CD4-positive, alpha-beta T cell treated with Interleukin-15 for 1 hour (primary cell): ENCODE results near the gene WAPL.

Source experiments
- DNase-seq: peaks from one replicate; pipeline ENCODE4 v3.0.0-alpha.2; 2020

Gene WAPL

DNA sequence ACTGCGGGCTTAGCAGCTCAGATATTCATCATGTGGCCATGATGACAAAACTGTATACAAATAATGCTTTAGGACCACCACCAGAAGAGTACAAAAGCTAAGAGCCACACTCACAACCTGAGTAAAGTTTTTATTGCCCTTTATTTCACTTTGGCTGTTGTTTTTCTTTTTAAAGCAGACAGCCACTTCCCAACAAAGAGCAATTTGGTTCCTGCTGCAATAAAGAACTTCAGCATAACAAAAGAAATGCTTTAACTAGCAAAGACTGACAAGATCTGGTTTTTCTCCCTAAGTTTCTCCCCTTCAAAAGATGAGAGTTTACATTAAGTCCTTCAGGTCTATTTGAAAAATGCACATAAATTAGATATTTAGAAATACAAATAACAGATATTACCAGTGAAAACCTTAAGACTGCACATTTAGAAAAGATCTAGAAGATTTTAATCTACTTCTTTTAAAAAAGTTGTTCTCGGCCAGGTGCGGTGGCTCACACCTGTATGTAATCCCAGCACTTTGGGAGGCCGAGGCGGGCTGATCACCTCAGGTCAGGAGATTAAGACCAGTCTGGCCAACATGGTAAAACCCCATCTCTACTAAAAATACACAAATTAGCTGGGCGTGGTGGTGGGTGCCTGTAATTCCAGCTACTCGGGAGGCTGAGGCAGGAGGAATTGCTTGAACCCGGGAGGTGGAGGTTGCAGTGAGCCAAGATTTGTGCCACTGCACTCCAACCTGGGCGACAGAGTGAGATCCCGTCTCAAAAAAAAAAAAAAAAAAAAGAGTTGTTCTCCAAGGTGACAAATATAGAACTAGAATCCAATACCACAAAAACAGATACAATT is 59.4 kb downstream of the WAPL start:
- no peak for DNase-seq

GRCh38 chr10:86451604-86451960 is 70.0 kb downstream of the WAPL start:
- DNase-seq, result no peak

DNA sequence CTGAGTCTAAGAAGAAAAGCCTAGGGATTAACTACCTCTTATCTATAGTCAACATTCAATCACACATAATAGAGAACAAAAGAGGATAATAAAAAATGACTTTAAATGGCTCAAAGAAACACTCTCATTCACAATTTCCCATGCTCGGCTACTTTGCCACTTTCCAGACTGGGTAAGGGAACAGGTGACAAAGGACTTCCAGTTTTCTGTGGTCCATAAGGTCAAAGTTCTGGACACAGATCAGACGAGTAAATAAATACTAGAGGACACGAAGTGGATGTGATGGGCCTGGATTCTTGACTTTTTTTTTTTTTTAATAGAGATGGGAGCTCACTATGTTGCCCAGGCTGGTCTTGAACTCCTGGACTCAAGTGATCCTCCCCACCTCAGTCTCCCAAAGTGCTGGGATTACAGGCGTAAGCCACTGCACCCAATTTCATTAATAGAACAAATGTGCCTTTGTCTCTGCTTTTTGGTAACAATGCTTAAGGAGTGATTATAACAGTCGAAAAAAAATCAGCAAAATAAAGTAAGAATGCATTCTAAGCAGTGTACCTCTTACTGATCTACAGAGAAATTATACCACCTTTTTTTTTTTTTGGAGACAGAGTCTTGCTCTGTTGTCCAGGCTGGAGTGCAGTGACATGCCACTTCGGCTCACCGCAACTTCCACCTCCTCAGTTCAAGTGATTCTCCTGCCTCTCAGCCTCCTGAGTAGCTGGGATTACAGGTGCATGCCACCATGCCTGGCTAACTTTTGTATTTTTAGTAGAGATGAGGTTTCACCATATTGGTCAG is 70.6 kb downstream of the WAPL start:
- no peak for DNase-seq

- DNase-seq, result no peak
Observed at GRCh38 chr10:86449926-86450558, 71.5 kb downstream of the WAPL start.

GRCh38 chr10:86447432-86447831 is 74.2 kb downstream of the WAPL start:
- DNase-seq, result no peak

DNA sequence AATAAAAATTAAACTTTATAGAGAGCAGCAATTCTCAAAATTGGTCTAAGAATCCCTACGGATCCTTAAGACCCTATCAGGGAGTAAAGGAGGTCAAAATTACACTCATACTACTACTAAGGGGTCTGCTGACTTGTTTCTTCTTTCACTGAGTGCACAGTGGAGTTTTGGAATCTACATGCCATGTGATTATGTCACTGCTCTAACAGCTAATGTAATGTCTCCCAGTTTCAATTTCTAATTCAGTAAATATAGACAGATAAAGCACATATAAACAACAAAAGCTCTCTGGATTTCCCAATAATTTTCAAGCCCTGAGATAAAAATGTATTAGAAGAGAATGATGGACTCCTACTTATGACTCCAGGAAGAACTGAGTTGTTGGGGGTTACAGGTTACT is 74.6 kb downstream of the WAPL start:
- DNase-seq, result no peak

GRCh38 chr10:86446440-86446839 is 75.2 kb downstream of the WAPL start:
- DNase-seq, result no peak

- DNase-seq, result no peak
Observed at GRCh38 chr10:86443936-86444335, 77.7 kb downstream of the WAPL start.

GRCh38 chr10:86443069-86443468 is 78.5 kb downstream of the WAPL start:
- DNase-seq, result no peak

- no peak for DNase-seq
Observed at GRCh38 chr10:86440874-86441843, 80.4 kb downstream of the WAPL start.

- DNase-seq, result peak; percentile 54
Observed at GRCh38 chr10:86439544-86439943, 82.0 kb downstream of the WAPL start.

DNA sequence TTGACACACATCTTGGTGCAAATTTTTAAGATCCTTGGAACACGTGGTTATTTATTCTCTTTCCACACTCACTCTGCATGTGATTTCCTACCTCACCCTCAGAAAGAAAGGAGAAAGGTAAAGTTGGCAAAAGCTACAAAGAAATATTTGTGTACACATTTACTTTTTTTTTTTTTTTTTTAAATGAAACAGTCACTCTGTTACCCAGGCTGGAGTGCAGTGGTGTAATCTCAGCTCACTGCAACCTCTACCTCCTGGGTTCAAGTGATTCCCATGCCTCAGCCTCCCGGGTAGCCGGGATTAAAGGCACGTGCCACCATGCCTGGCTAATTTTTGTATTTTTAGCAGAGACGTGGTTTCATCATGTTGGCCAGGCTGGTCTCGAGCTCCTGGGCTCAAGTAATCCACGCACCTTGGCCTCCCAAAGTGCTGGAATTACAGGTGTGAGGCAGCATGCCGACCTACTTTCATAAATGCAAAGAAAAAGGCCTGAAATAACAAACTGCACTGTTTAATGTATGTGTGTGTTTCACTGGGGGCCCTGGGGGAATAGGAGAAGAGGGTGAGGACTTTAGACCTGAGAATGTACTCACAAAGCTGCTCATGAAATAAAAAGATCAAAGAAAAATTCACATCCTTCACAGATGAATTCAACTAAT is 83.4 kb downstream of the WAPL start:
- no peak for DNase-seq

- DNase-seq, result no peak
Observed at GRCh38 chr10:86437447-86437846, 84.1 kb downstream of the WAPL start.

GRCh38 chr10:86436963-86437362 is 84.6 kb downstream of the WAPL start:
- DNase-seq, result no peak

GRCh38 chr10:86434656-86435055 is 86.9 kb downstream of the WAPL start:
- DNase-seq, result no peak

GRCh38 chr10:86423739-86424138 is 97.9 kb downstream of the WAPL start:
- no peak for DNase-seq

DNA sequence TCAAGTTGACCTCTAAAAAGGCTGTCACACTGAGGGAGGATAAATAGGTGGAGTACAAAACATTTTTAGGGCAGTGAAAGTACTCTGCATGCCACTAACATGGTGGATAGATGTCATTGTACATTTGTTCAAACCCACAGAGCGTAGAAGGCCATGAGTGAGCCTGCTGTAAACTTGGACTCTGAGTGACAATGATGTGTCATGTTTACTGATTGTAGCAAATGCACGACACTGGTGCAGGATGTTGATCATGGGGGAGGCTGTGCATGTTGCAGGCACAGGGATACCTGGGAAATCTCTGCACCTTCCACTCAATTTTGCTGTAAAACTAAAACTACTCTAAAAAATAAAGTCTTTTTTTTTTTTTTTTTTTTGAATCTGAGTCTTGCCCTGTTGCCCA is 102.5 kb downstream of the WAPL start:
- no peak for DNase-seq

GRCh38 chr10:86415583-86415982 is 106.0 kb downstream of the WAPL start:
- DNase-seq, result no peak

GRCh38 chr10:86415116-86415515 is 106.5 kb downstream of the WAPL start:
- DNase-seq, result no peak

- DNase-seq, result no peak
Observed at GRCh38 chr10:86413046-86413728, 108.4 kb downstream of the WAPL start.

DNA sequence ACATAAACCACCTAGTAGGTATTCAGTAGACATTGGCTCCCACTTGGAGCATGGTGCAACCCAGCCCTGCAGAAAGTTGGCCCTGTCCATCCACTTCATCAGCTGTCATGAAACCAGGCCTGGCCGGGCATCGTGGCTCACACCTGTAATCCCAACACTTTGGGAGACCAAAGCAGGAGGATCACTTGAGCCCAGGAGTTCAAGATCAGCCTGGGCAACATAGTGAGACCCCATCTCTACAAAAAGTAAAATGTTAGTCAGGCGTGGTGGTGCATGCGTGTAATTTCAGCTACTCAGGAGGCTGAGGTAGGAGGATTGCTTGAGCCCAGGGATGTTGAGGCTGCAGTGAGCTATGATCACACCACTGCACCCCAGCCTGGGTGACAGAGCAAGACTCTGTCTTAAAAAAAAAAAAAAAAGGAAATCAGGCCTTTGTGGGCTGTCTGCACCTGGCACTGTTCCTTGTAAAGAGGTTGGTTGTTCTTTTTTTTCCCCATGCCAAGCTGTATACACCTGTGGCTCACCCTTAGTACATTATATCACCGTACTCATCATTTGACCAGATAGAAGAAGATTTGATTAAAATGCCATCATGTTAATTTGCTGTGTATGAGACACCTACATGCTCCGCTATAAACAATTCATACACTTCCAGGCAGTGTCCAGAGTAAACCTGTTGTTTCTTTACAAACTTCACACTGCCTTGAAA is 109.6 kb downstream of the WAPL start:
- no peak for DNase-seq
